ENCODE measurements around the gene PTCRA.

DNA sequence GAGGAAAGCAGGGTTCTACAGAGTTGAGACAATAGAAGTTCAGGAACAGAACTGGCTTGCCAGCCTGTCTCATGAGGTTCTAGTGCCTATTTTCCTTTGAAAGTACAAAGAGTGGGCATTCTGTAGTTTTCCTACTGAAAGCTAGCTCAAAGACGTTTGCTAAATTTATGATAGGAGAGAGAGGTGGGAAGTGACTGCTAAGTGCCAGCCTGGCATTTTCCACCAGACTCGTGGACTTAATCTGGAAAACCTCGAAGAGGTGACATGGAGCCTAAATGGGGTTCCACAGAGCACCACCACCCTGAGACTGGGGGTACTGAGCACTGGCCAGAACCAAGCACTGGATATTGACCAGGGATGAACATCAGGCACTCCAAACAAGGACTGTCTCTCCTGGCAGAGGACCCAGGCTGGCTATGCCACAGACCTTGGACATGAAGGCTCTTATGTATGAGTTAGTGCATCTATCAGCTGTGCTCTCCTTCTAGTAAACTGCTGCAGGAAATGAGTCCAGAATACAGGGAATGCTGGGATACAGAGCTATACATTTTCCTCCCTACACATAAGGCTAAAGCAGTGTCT is 56.0 kb downstream of the PTCRA start:
- TF ChIP-seq, protein P1, sequence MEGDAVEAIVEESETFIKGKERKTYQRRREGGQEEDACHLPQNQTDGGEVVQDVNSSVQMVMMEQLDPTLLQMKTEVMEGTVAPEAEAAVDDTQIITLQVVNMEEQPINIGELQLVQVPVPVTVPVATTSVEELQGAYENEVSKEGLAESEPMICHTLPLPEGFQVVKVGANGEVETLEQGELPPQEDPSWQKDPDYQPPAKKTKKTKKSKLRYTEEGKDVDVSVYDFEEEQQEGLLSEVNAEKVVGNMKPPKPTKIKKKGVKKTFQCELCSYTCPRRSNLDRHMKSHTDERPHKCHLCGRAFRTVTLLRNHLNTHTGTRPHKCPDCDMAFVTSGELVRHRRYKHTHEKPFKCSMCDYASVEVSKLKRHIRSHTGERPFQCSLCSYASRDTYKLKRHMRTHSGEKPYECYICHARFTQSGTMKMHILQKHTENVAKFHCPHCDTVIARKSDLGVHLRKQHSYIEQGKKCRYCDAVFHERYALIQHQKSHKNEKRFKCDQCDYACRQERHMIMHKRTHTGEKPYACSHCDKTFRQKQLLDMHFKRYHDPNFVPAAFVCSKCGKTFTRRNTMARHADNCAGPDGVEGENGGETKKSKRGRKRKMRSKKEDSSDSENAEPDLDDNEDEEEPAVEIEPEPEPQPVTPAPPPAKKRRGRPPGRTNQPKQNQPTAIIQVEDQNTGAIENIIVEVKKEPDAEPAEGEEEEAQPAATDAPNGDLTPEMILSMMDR (IDR thresholded peaks at IDR 0.05), result no peak
- TF ChIP-seq POLR2A (IDR thresholded peaks at IDR 0.05) (no peak), POLR2AphosphoS5 (IDR thresholded peaks at IDR 0.05; ENCODE audit: insufficient read depth in 1 of 2, low read depth in 1 of 2) (no peak)
